PC-3 (cell line): Measurements from ENCODE around the gene KCNH4. TPM values are rescaled to one million over a fixed set of nuclear protein-coding genes. Genes with fewer than 3 reads are reported as not detected.

ENCODE experiments used
- ATAC-seq: fragments of 200-7000 bp; cut with Tn5 transposase; 2 replicates; pipeline ENCODE4 v1.9.1; 2020; ENCODE audit warnings: mild to moderate bottlenecking, moderate library complexity
- BruUV-seq: library from RNA; stranded (reverse); fragments of 400-500 nt; replicated peaks from 2 replicates; lab custom pipeline; 2021; lab: Mats Ljungman, UMichigan
- CTCF ChIA-PET: fragments of 300-600 bp; sonication (Branson Sonifier 250); formaldehyde crosslinking; loops from one replicate; lab custom pipeline; 2022; ENCODE audit warnings: antibody characterized with exemption; lab: Charles Lee
- POLR2A ChIA-PET: fragments of 300-600 bp; sonication (Branson Sonifier 250); formaldehyde crosslinking; loops from one replicate; lab custom pipeline; 2022; ENCODE audit warnings: antibody characterized with exemption; ENCODE audit not compliant: unreplicated experiment; lab: Charles Lee
- DNase-seq: peaks from one replicate; pipeline ENCODE4 v3.0.0-alpha.2; 2015
- H2AFZ ChIP-seq: fragments of 300-600 bp; sonication (generic); 2 replicates; pipeline ENCODE4 v1.6.0; 2016; ENCODE audit warnings: antibody characterized with exemption, low read length
- H3F3A ChIP-seq: fragments of 300-600 bp; sonication (generic); one replicate; pipeline ENCODE4 v1.6.0; 2017; ENCODE audit warnings: antibody characterized with exemption, low read length, control low read depth, mild to moderate bottlenecking; ENCODE audit not compliant: unreplicated experiment
- H3K27ac ChIP-seq: fragments of 300-600 bp; sonication (generic); 2 replicates; pipeline ENCODE4 v1.5.1; 2016; ENCODE audit warnings: mild to moderate bottlenecking, low read length
- H3K27me3 ChIP-seq: fragments of 300-600 bp; sonication (generic); 2 replicates; pipeline ENCODE4 v1.6.1; 2016; ENCODE audit warnings: low read length, mixed read lengths
- H3K36me3 ChIP-seq: fragments of 300-600 bp; sonication (generic); 2 replicates; pipeline ENCODE4 v1.6.1; 2016; ENCODE audit warnings: low read depth, mixed run types, low read length, mixed read lengths
- H3K4me1 ChIP-seq: fragments of 300-600 bp; sonication (generic); 2 replicates; pipeline ENCODE4 v1.5.1; 2016; ENCODE audit warnings: low read length; ENCODE audit not compliant: insufficient read depth
- H3K4me2 ChIP-seq: fragments of 300-600 bp; sonication (generic); 2 replicates; pipeline ENCODE4 v1.6.0; 2016; ENCODE audit warnings: low read length
- H3K4me3 ChIP-seq: fragments of 300-600 bp; sonication (generic); 2 replicates; pipeline ENCODE4 v1.5.1; 2016; ENCODE audit warnings: mild to moderate bottlenecking, low read length, mixed read lengths
- H3K79me2 ChIP-seq: fragments of 300-600 bp; sonication (generic); 2 replicates; pipeline ENCODE4 v1.6.1; 2017; ENCODE audit warnings: low read length, mixed read lengths
- H3K9ac ChIP-seq: fragments of 300-600 bp; sonication (generic); 2 replicates; pipeline ENCODE4 v1.6.0; 2016; ENCODE audit warnings: mild to moderate bottlenecking, low read length
- H3K9me2 ChIP-seq: fragments of 300-600 bp; sonication (generic); replicated peaks from 2 replicates; pipeline ENCODE4 v1.6.1; 2016; ENCODE audit warnings: mixed run types, low read length, mixed read lengths
- H3K9me3 ChIP-seq: fragments of 300-600 bp; sonication (generic); 2 replicates; pipeline ENCODE4 v1.6.1; 2016; ENCODE audit warnings: low read length, mixed read lengths
- H4K20me1 ChIP-seq: fragments of 300-600 bp; sonication (generic); 2 replicates; pipeline ENCODE4 v1.6.1; 2016; ENCODE audit warnings: low read length, mixed read lengths
- CTCF ChIP-seq: fragments of 300-600 bp; sonication (generic); conservative IDR thresholded peaks from 2 replicates; pipeline ENCODE4 v1.5.1; 2017; ENCODE audit warnings: antibody characterized with exemption, low read depth, mild to moderate bottlenecking, low read length
- EZH2 ChIP-seq: fragments of 300-600 bp; sonication (generic); IDR thresholded peaks from one replicate; pipeline ENCODE4 v1.6.1; 2017; ENCODE audit warnings: antibody characterized with exemption, mild to moderate bottlenecking, low read length; ENCODE audit not compliant: unreplicated experiment
- EZH2phosphoT487 ChIP-seq: fragments of 300-600 bp; sonication (generic); IDR thresholded peaks from 2 replicates; pipeline ENCODE4 v1.6.1; 2018; ENCODE audit warnings: mild to moderate bottlenecking, antibody characterized with exemption, low read length, borderline replicate concordance
- intact Hi-C: fragments of 100-400 bp; cut with micrococcal nuclease; formaldehyde crosslinking; loops from 2 replicates; pipeline ENCODE4 v1.9.0; 2023
- total RNA-seq: library from RNA; depleted of rRNA; stranded (reverse); fragments of >200 nt; gene quantifications from 2 replicates; pipeline ENCODE4 v1.2.3, GENCODE V29; 2014

Gene KCNH4
- total RNA-seq, 1 experiment from 2014 or later, result not detected

GRCh38 chr17:42131232-42131631 is 49.7 kb downstream of the KCNH4 start:
- TF ChIP-seq EZH2, result no peak
- TF ChIP-seq EZH2phosphoT487, result no peak
- no peak for TF ChIP-seq CTCF
- CTCF ChIA-PET, result no interaction called here
- ATAC-seq, result no peak
- no TSS peak for BruUV-seq
- Histone ChIP-seq H3K79me2 (no peaks in the 10 kb centered on the region), H2AFZ (no peak overlapping the region), H3K4me2 (no peak overlapping the region), H3K9me2 (no peaks in the 10 kb centered on the region), H3K4me1 (no peaks in the 10 kb centered on the region), H4K20me1 (no peaks in the 10 kb centered on the region), H3F3A (no peaks in the 10 kb centered on the region), H3K4me3 (no peak overlapping the region), H3K9me3 (no peaks in the 10 kb centered on the region), H3K36me3 (no peaks in the 10 kb centered on the region), H3K9ac (no peak overlapping the region), H3K27ac (no peak overlapping the region), H3K27me3 (no peaks in the 10 kb centered on the region)
- no peak for DNase-seq
- intact Hi-C loops, result no loop called here
- POLR2A ChIA-PET, result no interaction called here

- H3K9me2 ChIP-seq, result no peaks in the 10 kb centered on the region
- no TSS peak for BruUV-seq
- CTCF ChIA-PET, result no interaction called here
- no peak overlapping the region for H3K4me3 ChIP-seq
- H3K36me3 ChIP-seq, result no peaks in the 10 kb centered on the region
- H3F3A ChIP-seq, result no peaks in the 10 kb centered on the region
- H3K27me3 ChIP-seq, result no peaks in the 10 kb centered on the region
- no peaks in the 10 kb centered on the region for H3K9me3 ChIP-seq
- H3K4me2 ChIP-seq, result no peak overlapping the region
- no peak overlapping the region for H2AFZ ChIP-seq
- H4K20me1 ChIP-seq, result no peaks in the 10 kb centered on the region
- TF ChIP-seq EZH2phosphoT487 (no peak), EZH2 (no peak), CTCF (no peak)
- POLR2A ChIA-PET, result no interaction called here
- ATAC-seq (no peak), DNase-seq (no peak)
- intact Hi-C loops, result no loop called here
- no peaks in the 10 kb centered on the region for H3K4me1 ChIP-seq
- no peak overlapping the region for H3K9ac ChIP-seq
- H3K27ac ChIP-seq, result no peak overlapping the region
- H3K79me2 ChIP-seq, result no peaks in the 10 kb centered on the region
These were observed 50.5 kb downstream of the KCNH4 start for GRCh38 chr17:42130310-42130936.

GRCh38 chr17:42129109-42129837 is 51.7 kb downstream of the KCNH4 start:
- POLR2A ChIA-PET, result no interaction called here
- Histone ChIP-seq H3K4me3 (no peak overlapping the region), H3K9ac (no peak overlapping the region), H2AFZ (no peak overlapping the region), H3K4me2 (no peak overlapping the region), H3K9me3 (no peaks in the 10 kb centered on the region), H3K27me3 (no peaks in the 10 kb centered on the region), H3K36me3 (no peaks in the 10 kb centered on the region), H4K20me1 (no peaks in the 10 kb centered on the region), H3K27ac (no peak overlapping the region), H3K4me1 (no peaks in the 10 kb centered on the region), H3K9me2 (no peaks in the 10 kb centered on the region), H3K79me2 (no peaks in the 10 kb centered on the region), H3F3A (no peaks in the 10 kb centered on the region)
- ATAC-seq, result no peak
- no peak for DNase-seq
- no TSS peak for BruUV-seq
- TF ChIP-seq CTCF (no peak), EZH2 (no peak), EZH2phosphoT487 (no peak)
- CTCF ChIA-PET, result no interaction called here
- intact Hi-C loops, result no loop called here
